Measurements from ENCODE around the gene SMAD4.
A peak's percentile ranks its signal among the peaks of the same experiment; 100 is the strongest.

Gene SMAD4

GRCh38 chr18:51107082-51107481 lies 77.1 kb downstream of the SMAD4 start:
- TF ChIP-seq MAX (IDR thresholded peaks at IDR 0.05) = no peak

- TF ChIP-seq MAX (IDR thresholded peaks at IDR 0.05) (no peak), USF1 (IDR thresholded peaks at IDR 0.05) (0 out of 2 replicates have a peak, but pooled peaks have one; percentile 11)
Observed at GRCh38 chr18:51107598-51108305, 77.7 kb downstream of the SMAD4 start.

GRCh38 chr18:51108330-51108729 lies 78.3 kb downstream of the SMAD4 start:
- TF ChIP-seq CREB1 (IDR thresholded peaks at IDR 0.05; ENCODE audit: low read depth) (no peak), EGR1 (IDR thresholded peaks at IDR 0.05) (no peak), EP300 (IDR thresholded peaks at IDR 0.05; ENCODE audit: borderline replicate concordance) (no peak), TAF1 (IDR thresholded peaks at IDR 0.05; ENCODE audit: low read depth) (no peak), FOXM1 (IDR thresholded peaks at IDR 0.05; ENCODE audit: borderline replicate concordance, low read depth) (no peak), YY1 (IDR thresholded peaks at IDR 0.05; ENCODE audit: low read depth) (no peak), TCF12 (IDR thresholded peaks at IDR 0.05; ENCODE audit: low read depth) (no peak), REST (IDR thresholded peaks at IDR 0.05; ENCODE audit: low read depth) (no peak), TEAD4 (IDR thresholded peaks at IDR 0.05) (no peak), NFIC (IDR thresholded peaks at IDR 0.05) (no peak), CEBPB (IDR thresholded peaks at IDR 0.05) (no peak), RAD21 (IDR thresholded peaks at IDR 0.05; ENCODE audit: low read depth) (no peak), USF1 (IDR thresholded peaks at IDR 0.05) (no peak), MAX (IDR thresholded peaks at IDR 0.05) (no peak), ZBTB7A (IDR thresholded peaks at IDR 0.05; ENCODE audit: low read depth) (no peak)

GRCh38 chr18:51110073-51110797 lies 80.2 kb downstream of the SMAD4 start:
- TF ChIP-seq RAD21 (IDR thresholded peaks at IDR 0.05; ENCODE audit: low read depth) = peak; percentile 95
- no peak for TF ChIP-seq TCF12 (IDR thresholded peaks at IDR 0.05; ENCODE audit: low read depth)

- TF ChIP-seq REST (IDR thresholded peaks at IDR 0.05; ENCODE audit: low read depth) = no peak
- TF ChIP-seq EGR1 (IDR thresholded peaks at IDR 0.05) = no peak
- TF ChIP-seq YY1 (IDR thresholded peaks at IDR 0.05; ENCODE audit: low read depth) = no peak
- no peak for TF ChIP-seq CEBPB (IDR thresholded peaks at IDR 0.05)
- no peak for TF ChIP-seq CREB1 (IDR thresholded peaks at IDR 0.05; ENCODE audit: low read depth)
- no peak for TF ChIP-seq ZBTB7A (IDR thresholded peaks at IDR 0.05; ENCODE audit: low read depth)
- no peak for TF ChIP-seq FOXM1 (IDR thresholded peaks at IDR 0.05; ENCODE audit: borderline replicate concordance, low read depth)
- TF ChIP-seq MAX (IDR thresholded peaks at IDR 0.05) = no peak
- TF ChIP-seq TEAD4 (IDR thresholded peaks at IDR 0.05) = no peak
- TF ChIP-seq TAF1 (IDR thresholded peaks at IDR 0.05; ENCODE audit: low read depth) = no peak
- TF ChIP-seq USF1 (IDR thresholded peaks at IDR 0.05) = no peak
- TF ChIP-seq NFIC (IDR thresholded peaks at IDR 0.05) = no peak
- TF ChIP-seq EP300 (IDR thresholded peaks at IDR 0.05; ENCODE audit: borderline replicate concordance) = no peak
- TF ChIP-seq RAD21 (IDR thresholded peaks at IDR 0.05; ENCODE audit: low read depth) = no peak
- TF ChIP-seq TCF12 (IDR thresholded peaks at IDR 0.05; ENCODE audit: low read depth) = no peak
Observed at GRCh38 chr18:51120809-51121596, 91.0 kb downstream of the SMAD4 start.

All from Ishikawa (cell line).